Naive thymus-derived CD4-positive, alpha-beta T cell (primary cell): ENCODE data around the gene IL2RG. TPM values are rescaled to one million over a fixed set of nuclear protein-coding genes. Genes with fewer than 3 reads are reported as not detected.
A peak's percentile ranks its signal among the peaks of the same experiment; 100 is the strongest.

Experiments
- ATAC-seq: fragments of 150-1000 bp; cut with Tn5 transposase; 2 replicates; pipeline ENCODE4 v1.10.0; 2021; ENCODE audit warnings: mild to moderate bottlenecking, moderate library complexity
- CTCF ChIA-PET: fragments of 350-600 bp; sonication (Branson Sonifier 250); formaldehyde crosslinking; loops from one replicate; lab custom pipeline; 2021; ENCODE audit warnings: antibody characterized with exemption; lab: Charles Lee
- POLR2A ChIA-PET: fragments of 350-600 bp; sonication (Branson Sonifier 250); formaldehyde crosslinking; loops from one replicate; lab custom pipeline; 2021; ENCODE audit warnings: antibody characterized with exemption, inconsistent platforms; lab: Charles Lee
- DNase-seq, 9 donors: peaks; one replicate each; pipeline versions ENCODE4 v3.0.0 to v3.0.0-alpha.2; 2020 to 2022; ENCODE audit warnings: mixed read lengths in 1 of 9
- H3K27ac ChIP-seq: one replicate; pipeline ENCODE4 v1.7.0; 2013; ENCODE audit warnings: mild to moderate bottlenecking, low read depth, low read length, moderate library complexity
- H3K27me3 ChIP-seq, 2 donors: one replicate each; pipeline ENCODE4 v1.7.0; 2013; ENCODE audit warnings: low read length in 2 of 2, mild to moderate bottlenecking in 2 of 2, moderate library complexity in 2 of 2; ENCODE audit not compliant: control insufficient read depth in 2 of 2, insufficient read depth in 2 of 2
- H3K36me3 ChIP-seq, 3 experiments: 1 replicate in 2 of 3; 2 replicates in 1 of 3; pipeline ENCODE4 v1.7.0; 2013; ENCODE audit warnings: low read length in 3 of 3, mild to moderate bottlenecking in 3 of 3, moderate library complexity in 1 of 3; ENCODE audit not compliant: insufficient read depth in 3 of 3, control insufficient read depth in 2 of 3
- H3K4me1 ChIP-seq, 2 donors: one replicate each; pipeline ENCODE4 v1.7.0; 2013; ENCODE audit warnings: low read length in 2 of 2, mild to moderate bottlenecking in 2 of 2, moderate library complexity in 1 of 2; ENCODE audit not compliant: control insufficient read depth in 2 of 2, insufficient read depth in 2 of 2
- H3K4me3 ChIP-seq: 2 replicates; pipeline ENCODE4 v1.7.0; 2013; ENCODE audit warnings: mild to moderate bottlenecking, low read length
- H3K9me3 ChIP-seq, 3 experiments: 1 replicate in 2 of 3; 2 replicates in 1 of 3; pipeline ENCODE4 v1.7.0; 2013; ENCODE audit warnings: low read length in 3 of 3; ENCODE audit not compliant: control insufficient read depth in 2 of 3
- H3K27ac Mint-ChIP-seq, 9 donors: one replicate each; pipeline ENCODE4 v1.8.0; 2020 to 2022; ENCODE audit warnings: mixed read lengths in 9 of 9, mild to moderate bottlenecking in 8 of 9, moderate library complexity in 5 of 9, inconsistent platforms in 2 of 9
- H3K27me3 Mint-ChIP-seq, 5 donors: one replicate each; pipeline ENCODE4 v1.8.0; 2021 to 2022; ENCODE audit warnings: mixed read lengths in 5 of 5, mild to moderate bottlenecking in 1 of 5
- H3K36me3 Mint-ChIP-seq, 5 donors: one replicate each; pipeline ENCODE4 v1.8.0; 2020 to 2022; ENCODE audit warnings: mixed read lengths in 5 of 5, mild to moderate bottlenecking in 3 of 5, inconsistent platforms in 1 of 5
- H3K4me1 Mint-ChIP-seq, 7 donors: one replicate each; pipeline ENCODE4 v1.8.0; 2020 to 2022; ENCODE audit warnings: mixed read lengths in 7 of 7, mild to moderate bottlenecking in 3 of 7, inconsistent platforms in 1 of 7
- H3K4me3 Mint-ChIP-seq, 10 donors: one replicate each; pipeline ENCODE4 v1.8.0; 2020 to 2022; ENCODE audit warnings: mild to moderate bottlenecking in 10 of 10, mixed read lengths in 10 of 10, moderate library complexity in 6 of 10, inconsistent platforms in 2 of 10
- H3K9me3 Mint-ChIP-seq, 11 donors: one replicate each; pipeline ENCODE4 v1.8.0; 2020 to 2022; ENCODE audit warnings: mixed read lengths in 11 of 11, mild to moderate bottlenecking in 4 of 11, inconsistent platforms in 1 of 11, moderate library complexity in 1 of 11
- intact Hi-C, 2 donors: fragments of 100-400 bp; cut with micrococcal nuclease; formaldehyde crosslinking; loops; one replicate each; pipeline ENCODE4 v1.15.1; 2023
- polyA plus RNA-seq, 2 donors: library from polyadenylated mRNA; unstranded; fragments of 300-500 nt; fragmentation: Illumina TruSeq; gene quantifications; one replicate each; pipeline ENCODE4 v1.2.3, GENCODE V29; 2021
- total RNA-seq, 6 experiments: library from RNA in 5 of 6; stranded (reverse) in 5 of 6; gene quantifications; 1 replicate in 5 of 6; 2 replicates in 1 of 6; pipeline ENCODE4 v1.2.3 and lab custom pipeline; 2021 to 2026

Gene IL2RG
- total and polyA plus RNA-seq, 7 experiments from 2014 or later, result 228 to 1,015 (median 330) TPM

- Mint-ChIP-seq H3K36me3 (peaks cover 15 to 37% (median 17%) of the 10 kb centered on the region in 5 donors), H3K9me3 (peaks cover 0 to 1% (median 0%) of the 10 kb centered on the region in 11 donors), H3K4me3 (no peak overlapping the region), H3K27me3 (no peaks in the 10 kb centered on the region), H3K4me1 (peaks cover 12 to 25% (median 13%) of the 10 kb centered on the region in 7 donors), H3K27ac (peak overlapping the region in 1 of 9 donors; percentile 0)
- ChIA-PET CTCF (interaction anchor here (3.0 to 5.3 kb wide), 3 partner anchors 20 to 35 kb away, joined by 15 to 59 read pairs (median 21); partner anchors contain the start of genes FOXO4 and IL2RG), POLR2A (interaction anchor here (0.5 to 7.7 kb wide), 4 partner anchors 13 to 156 kb away, joined by 3 to 105 read pairs (median 18); partner anchors contain the start of gene MED12)
- H3K4me1 ChIP-seq, result peaks cover 0 to 14% of the 10 kb centered on the region in 2 donors
- peaks cover 5 to 86% (median 10%) of the 10 kb centered on the region in 3 experiments for H3K36me3 ChIP-seq
- DNase-seq (no peak), ATAC-seq (no peak)
- intact Hi-C loops, result no loop called here
- no peak overlapping the region for H3K27ac ChIP-seq
- no peaks in the 10 kb centered on the region for H3K27me3 ChIP-seq
- H3K9me3 ChIP-seq, result no peaks in the 10 kb centered on the region
- no peak overlapping the region for H3K4me3 ChIP-seq
Measured at GRCh38 chrX:71131510-71131909, 20.1 kb upstream of the IL2RG start.

- Mint-ChIP-seq H3K36me3 (peaks cover 9 to 35% (median 10%) of the 10 kb centered on the region in 5 donors), H3K9me3 (peaks cover 0 to 1% (median 0%) of the 10 kb centered on the region in 11 donors), H3K4me1 (peaks cover 12 to 28% (median 15%) of the 10 kb centered on the region in 7 donors), H3K27ac (peak overlapping the region; percentile 53 to 88 (median 78)), H3K27me3 (no peaks in the 10 kb centered on the region), H3K4me3 (peak overlapping the region; percentile 5 to 76 (median 51))
- ChIA-PET CTCF (interaction anchor here (0.6 to 5.3 kb wide), 10 partner anchors 10 to 125 kb away, joined by 3 to 59 read pairs (median 5); partner anchors contain the start of genes CXorf65, FOXO4, IL2RG and MED12), POLR2A (interaction anchor here (0.9 to 7.7 kb wide), 7 partner anchors 10 to 404 kb away, joined by 3 to 105 read pairs (median 8); partner anchors contain the start of genes FOXO4, IL2RG, MED12 and OGT)
- Histone ChIP-seq H3K9me3 (no peaks in the 10 kb centered on the region), H3K27me3 (no peaks in the 10 kb centered on the region), H3K36me3 (peaks cover 5 to 87% (median 10%) of the 10 kb centered on the region in 3 experiments), H3K4me1 (peaks cover 0 to 14% of the 10 kb centered on the region in 2 donors), H3K4me3 (no peak overlapping the region), H3K27ac (peak overlapping the region; percentile 48)
- DNase-seq (peak; percentile 52 to 81 (median 71)), ATAC-seq (peak; percentile 95)
- intact Hi-C loops, result loop anchor here (1.0 to 2.0 kb wide), 7 partner anchors 11 to 158 kb away; partner anchors contain the start of genes IL2RG (in 2 of the 2), MED12 (in 2 of the 2) and SNX12 (in 1 of the 2)
Measured at GRCh38 chrX:71128915-71129765, 17.8 kb upstream of the IL2RG start.

DNA sequence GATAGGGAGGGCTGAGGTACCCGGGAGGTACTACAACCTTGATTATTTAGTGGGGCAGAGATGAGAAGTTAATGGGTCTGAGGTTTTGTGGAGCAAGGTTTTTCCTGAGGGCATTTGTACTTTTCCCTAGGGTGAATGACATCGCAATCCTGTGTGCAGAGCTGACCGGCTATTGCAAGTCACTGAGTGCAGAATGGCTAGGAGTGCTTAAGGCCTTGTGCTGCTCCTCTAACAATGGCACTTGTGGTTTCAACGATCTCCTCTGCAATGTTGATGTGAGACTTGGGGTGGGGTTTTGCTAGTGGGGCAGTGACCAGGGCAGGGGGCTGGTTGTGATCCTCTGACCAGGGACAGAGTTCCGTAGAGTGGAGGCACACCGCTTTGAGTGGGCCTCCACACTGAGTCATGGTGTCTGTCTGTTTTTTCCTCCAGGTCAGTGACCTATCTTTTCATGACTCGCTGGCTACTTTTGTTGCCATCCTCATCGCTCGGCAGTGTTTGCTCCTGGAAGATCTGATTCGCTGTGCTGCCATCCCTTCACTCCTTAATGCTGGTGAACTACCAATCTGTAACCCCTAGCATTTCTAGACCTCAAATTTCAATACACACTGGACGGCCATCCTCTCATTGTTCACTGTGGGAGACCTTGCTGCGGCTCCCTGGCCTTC is 16.9 kb upstream of the IL2RG start:
- POLR2A ChIA-PET, result interaction anchor here (1.0 to 7.7 kb wide), 6 partner anchors 10 to 404 kb away, joined by 3 to 105 read pairs (median 14); partner anchors contain the start of genes FOXO4, IL2RG, MED12 and OGT
- intact Hi-C loops, result loop anchor here (2.0 kb wide), 1 partner anchor 157 kb away; no protein-coding TSS in a partner anchor
- peaks cover 12 to 29% (median 16%) of the 10 kb centered on the region in 7 donors for H3K4me1 Mint-ChIP-seq

GRCh38 chrX:71118985-71119535 is 7.7 kb upstream of the IL2RG start:
- ATAC-seq, result peak; percentile 28
- DNase-seq, result no peak
- intact Hi-C loops, result loop anchor here (1.0 to 10.0 kb wide), 5 partner anchors 10 to 416 kb away; partner anchors contain the start of genes NONO (in 1 of the 2) and OGT (in 1 of the 2)

More for the DNA sequence above, 16.9 kb upstream of the IL2RG start:
- ATAC-seq (no peak), DNase-seq (no peak)
- Mint-ChIP-seq H3K27ac (peak overlapping the region in 8 of 9 donors; percentile 40 to 83 (median 69)), H3K4me3 (peak overlapping the region in 1 of 10 donors; percentile 64), H3K27me3 (no peaks in the 10 kb centered on the region), H3K9me3 (peaks cover 0 to 1% (median 0%) of the 10 kb centered on the region in 11 donors), H3K36me3 (peaks cover 9 to 36% (median 11%) of the 10 kb centered on the region in 5 donors)
- Histone ChIP-seq H3K27me3 (no peaks in the 10 kb centered on the region), H3K4me1 (peaks cover 0 to 14% of the 10 kb centered on the region in 2 donors), H3K9me3 (no peaks in the 10 kb centered on the region), H3K27ac (no peak overlapping the region), H3K36me3 (peaks cover 5 to 91% (median 10%) of the 10 kb centered on the region in 3 experiments), H3K4me3 (no peak overlapping the region)
- CTCF ChIA-PET, result interaction anchor here (0.7 to 5.3 kb wide), 8 partner anchors 10 to 39 kb away, joined by 3 to 59 read pairs (median 7); partner anchors contain the start of genes FOXO4, IL2RG and MED12

GRCh38 chrX:71118032-71118984 is 6.9 kb upstream of the IL2RG start, which contains the start of gene MED12:
Gene MED12 (plus strand): TSS chrX:71118596. CDS start chrX:71118755, 159 bp downstream.
- Mint-ChIP-seq H3K4me1 (peaks cover 10 to 43% (median 24%) of the 10 kb centered on the region in 7 donors), H3K9me3 (peaks cover 0 to 1% (median 0%) of the 10 kb centered on the region in 11 donors), H3K4me3 (peak within 1 kb of the TSS; percentile 81 to 93 (median 86)), H3K27me3 (no peaks in the 10 kb centered on the region), H3K36me3 (peaks cover 0 to 15% (median 8%) of the 10 kb centered on the region in 5 donors), H3K27ac (peak within 1 kb of the TSS; percentile 84 to 95 (median 92))
- POLR2A ChIA-PET, result interaction anchor here (0.8 to 4.4 kb wide), 15 partner anchors 8 to 416 kb away, joined by 3 to 125 read pairs (median 6); partner anchors contain the start of genes CXorf65, FOXO4, NONO and TAF1
- peak within 1 kb of the TSS; percentile 87 for H3K4me3 ChIP-seq
- H3K4me1 ChIP-seq, result peaks cover 9 to 13% of the 10 kb centered on the region in 2 donors
- peak; percentile 59 to 83 (median 75) for DNase-seq
- intact Hi-C loops, result loop anchor here (1.0 to 10.0 kb wide), 5 partner anchors 10 to 416 kb away; partner anchors contain the start of genes NONO (in 1 of the 2) and OGT (in 1 of the 2)
- H3K9me3 ChIP-seq, result no peaks in the 10 kb centered on the region
- peak within 1 kb of the TSS; percentile 93 for H3K27ac ChIP-seq
- H3K36me3 ChIP-seq, result peaks cover 6 to 29% (median 12%) of the 10 kb centered on the region in 3 experiments
- peak; percentile 96 for ATAC-seq
- H3K27me3 ChIP-seq, result no peaks in the 10 kb centered on the region
- CTCF ChIA-PET, result interaction anchor here (1.1 to 3.0 kb wide), 8 partner anchors 8 to 64 kb away, joined by 3 to 15 read pairs (median 3); no protein-coding TSS in a partner anchor

More at GRCh38 chrX:71118985-71119535, 7.7 kb upstream of the IL2RG start:
- Mint-ChIP-seq H3K27me3 (no peaks in the 10 kb centered on the region), H3K27ac (peak overlapping the region; percentile 66 to 95 (median 89)), H3K4me1 (peaks cover 7 to 40% (median 22%) of the 10 kb centered on the region in 7 donors), H3K9me3 (peaks cover 0 to 1% (median 0%) of the 10 kb centered on the region in 11 donors), H3K4me3 (peak overlapping the region; percentile 81 to 93 (median 86)), H3K36me3 (peaks cover 0 to 14% (median 8%) of the 10 kb centered on the region in 5 donors)
- CTCF ChIA-PET, result interaction anchor here (1.4 to 3.0 kb wide), 4 partner anchors 14 to 63 kb away, joined by 3 to 15 read pairs (median 5); no protein-coding TSS in a partner anchor
- H3K4me1 ChIP-seq, result peaks cover 4 to 7% of the 10 kb centered on the region in 2 donors
- peak overlapping the region; percentile 93 for H3K27ac ChIP-seq
- H3K36me3 ChIP-seq, result peaks cover 6 to 37% (median 12%) of the 10 kb centered on the region in 3 experiments
- no peaks in the 10 kb centered on the region for H3K27me3 ChIP-seq
- POLR2A ChIA-PET, result interaction anchor here (1.0 to 4.4 kb wide), 11 partner anchors 8 to 415 kb away, joined by 3 to 125 read pairs (median 7); partner anchors contain the start of genes CXorf65, FOXO4, NONO and TAF1
- peak overlapping the region; percentile 87 for H3K4me3 ChIP-seq
- no peaks in the 10 kb centered on the region for H3K9me3 ChIP-seq
